Measurements from ENCODE around the gene ZSCAN20.

GRCh38 chr1:33428661-33429060 is 43.8 kb upstream of the ZSCAN20 start:
- TF ChIP-seq, protein P1, sequence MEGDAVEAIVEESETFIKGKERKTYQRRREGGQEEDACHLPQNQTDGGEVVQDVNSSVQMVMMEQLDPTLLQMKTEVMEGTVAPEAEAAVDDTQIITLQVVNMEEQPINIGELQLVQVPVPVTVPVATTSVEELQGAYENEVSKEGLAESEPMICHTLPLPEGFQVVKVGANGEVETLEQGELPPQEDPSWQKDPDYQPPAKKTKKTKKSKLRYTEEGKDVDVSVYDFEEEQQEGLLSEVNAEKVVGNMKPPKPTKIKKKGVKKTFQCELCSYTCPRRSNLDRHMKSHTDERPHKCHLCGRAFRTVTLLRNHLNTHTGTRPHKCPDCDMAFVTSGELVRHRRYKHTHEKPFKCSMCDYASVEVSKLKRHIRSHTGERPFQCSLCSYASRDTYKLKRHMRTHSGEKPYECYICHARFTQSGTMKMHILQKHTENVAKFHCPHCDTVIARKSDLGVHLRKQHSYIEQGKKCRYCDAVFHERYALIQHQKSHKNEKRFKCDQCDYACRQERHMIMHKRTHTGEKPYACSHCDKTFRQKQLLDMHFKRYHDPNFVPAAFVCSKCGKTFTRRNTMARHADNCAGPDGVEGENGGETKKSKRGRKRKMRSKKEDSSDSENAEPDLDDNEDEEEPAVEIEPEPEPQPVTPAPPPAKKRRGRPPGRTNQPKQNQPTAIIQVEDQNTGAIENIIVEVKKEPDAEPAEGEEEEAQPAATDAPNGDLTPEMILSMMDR (IDR thresholded peaks at IDR 0.05; ENCODE audit: borderline replicate concordance, extremely low read depth, low read length, poor library complexity, severe bottlenecking): no peak
- TF ChIP-seq EZH2 (IDR thresholded peaks at IDR 0.05; ENCODE audit: borderline replicate concordance, low read depth, low read length, severe bottlenecking): no peak

Data from DND-41 (cell line).